PC-3 (cell line): ENCODE results near the gene ANKUB1. TPM values are rescaled to one million over a fixed set of nuclear protein-coding genes. Genes with fewer than 3 reads are reported as not detected.

Experiments
- ATAC-seq: fragments of 200-7000 bp; cut with Tn5 transposase; 2 replicates; pipeline ENCODE4 v1.9.1; 2020; ENCODE audit warnings: mild to moderate bottlenecking, moderate library complexity
- BruUV-seq: library from RNA; stranded (reverse); fragments of 400-500 nt; replicated peaks from 2 replicates; lab custom pipeline; 2021; lab: Mats Ljungman, UMichigan
- CTCF ChIA-PET: fragments of 300-600 bp; sonication (Branson Sonifier 250); formaldehyde crosslinking; loops from one replicate; lab custom pipeline; 2022; ENCODE audit warnings: antibody characterized with exemption; lab: Charles Lee
- POLR2A ChIA-PET: fragments of 300-600 bp; sonication (Branson Sonifier 250); formaldehyde crosslinking; loops from one replicate; lab custom pipeline; 2022; ENCODE audit warnings: antibody characterized with exemption; ENCODE audit not compliant: unreplicated experiment; lab: Charles Lee
- DNase-seq: peaks from one replicate; pipeline ENCODE4 v3.0.0-alpha.2; 2015
- H2AFZ ChIP-seq: fragments of 300-600 bp; sonication (generic); 2 replicates; pipeline ENCODE4 v1.6.0; 2016; ENCODE audit warnings: antibody characterized with exemption, low read length
- H3F3A ChIP-seq: fragments of 300-600 bp; sonication (generic); one replicate; pipeline ENCODE4 v1.6.0; 2017; ENCODE audit warnings: antibody characterized with exemption, low read length, control low read depth, mild to moderate bottlenecking; ENCODE audit not compliant: unreplicated experiment
- H3K27ac ChIP-seq: fragments of 300-600 bp; sonication (generic); 2 replicates; pipeline ENCODE4 v1.5.1; 2016; ENCODE audit warnings: mild to moderate bottlenecking, low read length
- H3K27me3 ChIP-seq: fragments of 300-600 bp; sonication (generic); 2 replicates; pipeline ENCODE4 v1.6.1; 2016; ENCODE audit warnings: low read length, mixed read lengths
- H3K36me3 ChIP-seq: fragments of 300-600 bp; sonication (generic); 2 replicates; pipeline ENCODE4 v1.6.1; 2016; ENCODE audit warnings: low read depth, mixed run types, low read length, mixed read lengths
- H3K4me1 ChIP-seq: fragments of 300-600 bp; sonication (generic); 2 replicates; pipeline ENCODE4 v1.5.1; 2016; ENCODE audit warnings: low read length; ENCODE audit not compliant: insufficient read depth
- H3K4me2 ChIP-seq: fragments of 300-600 bp; sonication (generic); 2 replicates; pipeline ENCODE4 v1.6.0; 2016; ENCODE audit warnings: low read length
- H3K4me3 ChIP-seq: fragments of 300-600 bp; sonication (generic); 2 replicates; pipeline ENCODE4 v1.5.1; 2016; ENCODE audit warnings: mild to moderate bottlenecking, low read length, mixed read lengths
- H3K79me2 ChIP-seq: fragments of 300-600 bp; sonication (generic); 2 replicates; pipeline ENCODE4 v1.6.1; 2017; ENCODE audit warnings: low read length, mixed read lengths
- H3K9ac ChIP-seq: fragments of 300-600 bp; sonication (generic); 2 replicates; pipeline ENCODE4 v1.6.0; 2016; ENCODE audit warnings: mild to moderate bottlenecking, low read length
- H3K9me2 ChIP-seq: fragments of 300-600 bp; sonication (generic); replicated peaks from 2 replicates; pipeline ENCODE4 v1.6.1; 2016; ENCODE audit warnings: mixed run types, low read length, mixed read lengths
- H3K9me3 ChIP-seq: fragments of 300-600 bp; sonication (generic); 2 replicates; pipeline ENCODE4 v1.6.1; 2016; ENCODE audit warnings: low read length, mixed read lengths
- H4K20me1 ChIP-seq: fragments of 300-600 bp; sonication (generic); 2 replicates; pipeline ENCODE4 v1.6.1; 2016; ENCODE audit warnings: low read length, mixed read lengths
- CTCF ChIP-seq: fragments of 300-600 bp; sonication (generic); conservative IDR thresholded peaks from 2 replicates; pipeline ENCODE4 v1.5.1; 2017; ENCODE audit warnings: antibody characterized with exemption, low read depth, mild to moderate bottlenecking, low read length
- EZH2 ChIP-seq: fragments of 300-600 bp; sonication (generic); IDR thresholded peaks from one replicate; pipeline ENCODE4 v1.6.1; 2017; ENCODE audit warnings: antibody characterized with exemption, mild to moderate bottlenecking, low read length; ENCODE audit not compliant: unreplicated experiment
- EZH2phosphoT487 ChIP-seq: fragments of 300-600 bp; sonication (generic); IDR thresholded peaks from 2 replicates; pipeline ENCODE4 v1.6.1; 2018; ENCODE audit warnings: mild to moderate bottlenecking, antibody characterized with exemption, low read length, borderline replicate concordance
- intact Hi-C: fragments of 100-400 bp; cut with micrococcal nuclease; formaldehyde crosslinking; loops from 2 replicates; pipeline ENCODE4 v1.9.0; 2023
- total RNA-seq: library from RNA; depleted of rRNA; stranded (reverse); fragments of >200 nt; gene quantifications from 2 replicates; pipeline ENCODE4 v1.2.3, GENCODE V29; 2014

The ANKUB1 gene
- total RNA-seq, 1 experiment from 2014 or later, result not detected

DNA sequence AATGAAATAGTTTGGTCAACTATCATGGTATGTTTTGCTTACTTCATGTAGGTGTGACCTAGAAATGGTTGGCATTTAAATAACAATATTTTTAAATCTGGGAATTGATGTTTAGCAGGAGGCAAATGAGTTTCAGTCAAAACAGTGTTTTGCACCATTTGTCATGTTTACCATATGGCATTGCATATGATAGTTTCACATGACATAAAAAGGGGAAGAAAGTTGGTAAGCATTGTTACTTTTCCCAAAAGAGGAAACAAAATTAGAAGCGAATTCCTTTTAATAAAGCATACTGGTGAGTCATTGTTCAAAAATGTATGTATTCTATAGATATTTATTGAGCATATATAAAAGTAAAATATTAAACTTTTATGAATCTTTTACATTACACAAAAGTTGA, 23.0 kb upstream of the ANKUB1 start:
- no peak overlapping the region for H3K9ac ChIP-seq
- peaks cover 69% of the 10 kb centered on the region for H3K79me2 ChIP-seq
- no TSS peak for BruUV-seq
- ATAC-seq (no peak), DNase-seq (peak; percentile 30)
- H3K27me3 ChIP-seq, result no peaks in the 10 kb centered on the region
- no peaks in the 10 kb centered on the region for H3F3A ChIP-seq
- H3K36me3 ChIP-seq, result no peaks in the 10 kb centered on the region
- no peak overlapping the region for H2AFZ ChIP-seq
- peak overlapping the region; percentile 94 for H3K4me2 ChIP-seq
- POLR2A ChIA-PET, result no interaction called here
- CTCF ChIA-PET, result interaction anchor here (0.6 kb wide), 1 partner anchor 44 kb away, joined by 4 read pairs; no protein-coding TSS in a partner anchor
- H3K4me1 ChIP-seq, result peaks cover 44% of the 10 kb centered on the region
- no peaks in the 10 kb centered on the region for H3K9me3 ChIP-seq
- H4K20me1 ChIP-seq, result peaks cover 35% of the 10 kb centered on the region
- intact Hi-C loops, result no loop called here
- no peaks in the 10 kb centered on the region for H3K9me2 ChIP-seq
- no peak overlapping the region for H3K27ac ChIP-seq
- no peak for TF ChIP-seq CTCF
- TF ChIP-seq EZH2phosphoT487, result no peak
- H3K4me3 ChIP-seq, result peak overlapping the region; percentile 89

- ChIA-PET POLR2A (interaction anchor here (0.7 kb wide), 1 partner anchor 32 kb away, joined by 3 read pairs; no protein-coding TSS in a partner anchor), CTCF (interaction anchor here (0.8 kb wide), 1 partner anchor 66 kb away, joined by 3 read pairs; no protein-coding TSS in a partner anchor)
- Histone ChIP-seq H3K9me3 (no peaks in the 10 kb centered on the region), H2AFZ (peak overlapping the region; percentile 90), H3K36me3 (no peaks in the 10 kb centered on the region), H3K27me3 (no peaks in the 10 kb centered on the region), H3F3A (no peaks in the 10 kb centered on the region), H3K4me1 (peaks cover 40% of the 10 kb centered on the region), H3K79me2 (peaks cover 56% of the 10 kb centered on the region), H3K4me2 (peak overlapping the region; percentile 94), H3K9me2 (no peaks in the 10 kb centered on the region), H3K4me3 (peak overlapping the region; percentile 89), H3K27ac (peak overlapping the region; percentile 91), H3K9ac (peak overlapping the region; percentile 92), H4K20me1 (peaks cover 31% of the 10 kb centered on the region)
- TF ChIP-seq EZH2phosphoT487 (no peak), CTCF (no peak), EZH2 (no peak)
- TSS peak; percentile 47 for BruUV-seq
- peak; percentile 9 for ATAC-seq
- DNase-seq, result peak; percentile 61
- intact Hi-C loops, result loop anchor here (2.0 to 5.0 kb wide), 2 partner anchors 31 to 156 kb away; partner anchors contain the start of gene WWTR1
These were observed 21.3 kb upstream of the ANKUB1 start for GRCh38 chr3:149813367-149814281.
